GM21515 (cell line): ENCODE measurements around the gene CCT4.
A peak's percentile ranks its signal among the peaks of the same experiment; 100 is the strongest.
"Not testable (repeated sequence)": the region's sequence is repeated elsewhere in the genome, so short reads cannot be mapped to it uniquely, and the experiment has no call there.

Source experiments
- ATAC-seq: cut with Tn5 transposase; IDR thresholded peaks from one replicate; pipeline ENCODE4 v1.9.1; 2021; ENCODE audit not compliant: unreplicated experiment

CCT4 gene

GRCh38 chr2:61879351-61879750 lies 9.1 kb downstream of the CCT4 start:
- not testable (repeated sequence) for ATAC-seq

- no peak for ATAC-seq
These were observed 9.7 kb downstream of the CCT4 start for GRCh38 chr2:61878761-61879160.

GRCh38 chr2:61877571-61878245 lies 10.7 kb downstream of the CCT4 start:
- no peak for ATAC-seq

- ATAC-seq, result no peak
These were observed 12.1 kb downstream of the CCT4 start for GRCh38 chr2:61876400-61876799.

GRCh38 chr2:61866482-61867089 lies 21.9 kb downstream of the CCT4 start:
- ATAC-seq, result not testable (repeated sequence)

- no peak for ATAC-seq
These were observed 26.4 kb downstream of the CCT4 start for GRCh38 chr2:61862085-61862484.

GRCh38 chr2:61857224-61857623 lies 31.2 kb downstream of the CCT4 start:
- ATAC-seq, result no peak

GRCh38 chr2:61855318-61855613 lies 33.2 kb downstream of the CCT4 start:
- ATAC-seq, result no peak

GRCh38 chr2:61854564-61855317 lies 33.7 kb downstream of the CCT4 start:
- ATAC-seq, result peak; percentile 91

GRCh38 chr2:61853847-61854563 lies 34.5 kb downstream of the CCT4 start, which contains the start of gene FAM161A:
FAM161A (minus strand) TSS chr2:61854060; CDS start chr2:61854041, 19 bp downstream.
- peak; percentile 69 for ATAC-seq

GRCh38 chr2:61853086-61853846 lies 35.2 kb downstream of the CCT4 start:
- ATAC-seq, result peak; percentile 69

GRCh38 chr2:61851270-61851669 lies 37.2 kb downstream of the CCT4 start:
- ATAC-seq, result not testable (repeated sequence)

GRCh38 chr2:61845320-61845719 lies 43.1 kb downstream of the CCT4 start:
- ATAC-seq, result no peak

- no peak for ATAC-seq
These were observed 47.2 kb downstream of the CCT4 start for GRCh38 chr2:61841286-61841685.

GRCh38 chr2:61834893-61835292 lies 53.6 kb downstream of the CCT4 start:
- ATAC-seq, result no peak

- no peak for ATAC-seq
These were observed 54.5 kb downstream of the CCT4 start for GRCh38 chr2:61833971-61834370.

GRCh38 chr2:61832183-61832841 lies 56.1 kb downstream of the CCT4 start:
- no peak for ATAC-seq

GRCh38 chr2:61822255-61822654 lies 66.2 kb downstream of the CCT4 start:
- no peak for ATAC-seq
